NB4 (cell line): ENCODE data around the gene MTNR1B.

ENCODE experiments used
- DNase-seq: peaks from one replicate; pipeline ENCODE4 v3.0.0; 2010; ENCODE audit warnings: low read depth
- H3K4me3 ChIP-seq: one replicate; pipeline ENCODE4 v1.5.1; 2011; ENCODE audit warnings: mild to moderate bottlenecking, low read depth, low read length, moderate library complexity
- CTCF ChIP-seq: IDR thresholded peaks from one replicate; pipeline ENCODE4 v1.5.1; 2012; ENCODE audit warnings: low read depth, low read length
- MAX ChIP-seq: IDR thresholded peaks from 2 replicates; pipeline ENCODE4 v1.6.1; 2011; ENCODE audit warnings: low read depth, low read length
- MYC ChIP-seq: IDR thresholded peaks from 2 replicates; pipeline ENCODE4 v1.6.1; 2011; ENCODE audit warnings: low read depth, low read length
- POLR2A ChIP-seq: IDR thresholded peaks from 2 replicates; pipeline ENCODE4 v1.6.1; 2011; ENCODE audit warnings: mild to moderate bottlenecking; ENCODE audit not compliant: insufficient read length; ENCODE audit errors: extremely low read depth

The MTNR1B gene

GRCh38 chr11:93000511-93001476, 31.3 kb downstream of the MTNR1B start:
- no peak overlapping the region for H3K4me3 ChIP-seq
- TF ChIP-seq CTCF (no peak), MYC (0 out of 2 replicates have a peak, but pooled peaks have one; percentile 19)
- peak; percentile 36 for DNase-seq

GRCh38 chr11:93001806-93002205, 32.4 kb downstream of the MTNR1B start:
- H3K4me3 ChIP-seq = no peak overlapping the region
- no peak for DNase-seq
- TF ChIP-seq MAX (no peak), CTCF (no peak), MYC (no peak), POLR2A (no peak)

- no peak for TF ChIP-seq MAX
- no peak for TF ChIP-seq POLR2A
- no peak for TF ChIP-seq MYC
- TF ChIP-seq CTCF = no peak
- DNase-seq = no peak
These were observed 32.9 kb downstream of the MTNR1B start for GRCh38 chr11:93002380-93002779.

GRCh38 chr11:93005239-93005638, 35.8 kb downstream of the MTNR1B start:
- DNase-seq = no peak
- H3K4me3 ChIP-seq = no peak overlapping the region
- no peak for TF ChIP-seq CTCF
- TF ChIP-seq MYC = no peak
- TF ChIP-seq POLR2A = no peak
- TF ChIP-seq MAX = no peak

More at GRCh38 chr11:93002380-93002779, 32.9 kb downstream of the MTNR1B start:
- no peak overlapping the region for H3K4me3 ChIP-seq

- DNase-seq = no peak
- no peak for TF ChIP-seq MAX
- TF ChIP-seq POLR2A = no peak
- TF ChIP-seq CTCF = no peak
- TF ChIP-seq MYC = no peak
- H3K4me3 ChIP-seq = no peak overlapping the region
These were observed 44.2 kb downstream of the MTNR1B start for GRCh38 chr11:93013646-93014045.
